GM23338 (cell line): ENCODE measurements around the gene KNL1. TPM values are rescaled to one million over a fixed set of nuclear protein-coding genes. Genes with fewer than 3 reads are reported as not detected.

ENCODE experiments used
- ATAC-seq: fragments of 200-7000 bp; cut with Tn5 transposase; 3 replicates; pipeline ENCODE4 v1.9.1; 2020
- DNase-seq: peaks from one replicate; pipeline ENCODE4 v3.0.0-alpha.2; 2015; ENCODE audit warnings: low spot score
- H2AFZ ChIP-seq: fragments of 200-600 bp; sonication (generic); 2 replicates; pipeline ENCODE4 v1.8.0; 2016; ENCODE audit warnings: antibody characterized with exemption, mild to moderate bottlenecking, moderate library complexity
- H3F3A ChIP-seq: fragments of 200-600 bp; sonication (generic); replicated peaks from 2 replicates; pipeline ENCODE4 v1.8.0; 2017; ENCODE audit warnings: antibody characterized with exemption, mixed run types, low read depth
- H3K27ac ChIP-seq: fragments of 200-600 bp; sonication (generic); 2 replicates; pipeline ENCODE4 v1.6.1; 2016; ENCODE audit warnings: low read depth
- H3K27me3 ChIP-seq: fragments of 200-600 bp; sonication (generic); 2 replicates; pipeline ENCODE4 v1.8.0; 2016; ENCODE audit warnings: mild to moderate bottlenecking, mixed run types, moderate library complexity; ENCODE audit not compliant: insufficient read depth
- H3K36me3 ChIP-seq: fragments of 200-600 bp; sonication (generic); 2 replicates; pipeline ENCODE4 v1.8.0; 2016; ENCODE audit warnings: mild to moderate bottlenecking; ENCODE audit not compliant: insufficient read depth
- H3K4me1 ChIP-seq: fragments of 200-600 bp; sonication (generic); 2 replicates; pipeline ENCODE4 v1.8.0; 2016; ENCODE audit warnings: mild to moderate bottlenecking, moderate library complexity; ENCODE audit not compliant: insufficient read depth
- H3K4me2 ChIP-seq: fragments of 200-600 bp; sonication (generic); 2 replicates; pipeline ENCODE4 v1.7.1; 2017; ENCODE audit warnings: mixed run types
- H3K4me3 ChIP-seq: fragments of 200-600 bp; sonication (generic); 2 replicates; pipeline ENCODE4 v1.6.1; 2016; ENCODE audit warnings: mixed run types
- H3K79me2 ChIP-seq: fragments of 200-600 bp; sonication (generic); replicated peaks from 2 replicates; pipeline ENCODE4 v1.8.0; 2017; ENCODE audit warnings: mild to moderate bottlenecking; ENCODE audit not compliant: insufficient read depth
- H3K9me2 ChIP-seq: fragments of 200-600 bp; sonication (generic); 2 replicates; pipeline ENCODE4 v1.8.0; 2017; ENCODE audit not compliant: insufficient read depth
- H4K20me1 ChIP-seq: fragments of 200-600 bp; sonication (generic); replicated peaks from 2 replicates; pipeline ENCODE4 v1.8.0; 2017; ENCODE audit warnings: mild to moderate bottlenecking; ENCODE audit not compliant: insufficient read depth
- H3K27ac Mint-ChIP-seq: 2 replicates; pipeline ENCODE4 v1.8.0; 2020; ENCODE audit warnings: inconsistent platforms, mild to moderate bottlenecking, moderate library complexity, mixed read lengths
- H3K27me3 Mint-ChIP-seq: 3 replicates; pipeline ENCODE4 v1.8.0; 2022; ENCODE audit warnings: low read depth, mild to moderate bottlenecking, moderate library complexity, mixed read lengths, inconsistent platforms; ENCODE audit not compliant: insufficient read depth, poor library complexity
- H3K36me3 Mint-ChIP-seq: 3 replicates; pipeline ENCODE4 v1.8.0; 2021; ENCODE audit warnings: low read depth, mild to moderate bottlenecking, inconsistent platforms, moderate library complexity, mixed read lengths
- H3K4me1 Mint-ChIP-seq: 3 replicates; pipeline ENCODE4 v1.8.0; 2020; ENCODE audit warnings: mild to moderate bottlenecking, inconsistent platforms, mixed read lengths
- H3K4me3 Mint-ChIP-seq: 3 replicates; pipeline ENCODE4 v1.8.0; 2021; ENCODE audit warnings: moderate library complexity, mild to moderate bottlenecking, inconsistent platforms, mixed read lengths
- H3K9me3 Mint-ChIP-seq: 3 replicates; pipeline ENCODE4 v1.8.0; 2020; ENCODE audit warnings: moderate library complexity, mild to moderate bottlenecking, inconsistent platforms, mixed read lengths
- CREB1 ChIP-seq: fragments of 250-450 bp; sonication (Bioruptor Pico); IDR thresholded peaks from 2 replicates; pipeline ENCODE4 v1.5.0; 2020; ENCODE audit warnings: low read depth, mild to moderate bottlenecking, moderate library complexity
- ETS1 ChIP-seq: IDR thresholded peaks from 2 replicates; pipeline ENCODE4 v1.6.1; 2016; ENCODE audit warnings: antibody characterized with exemption
- EZH2 ChIP-seq: fragments of 200-600 bp; sonication (generic); IDR thresholded peaks from one replicate; pipeline ENCODE4 v1.8.0; 2017; ENCODE audit warnings: antibody characterized with exemption, mild to moderate bottlenecking, low read depth; ENCODE audit not compliant: unreplicated experiment
- NANOG ChIP-seq: IDR thresholded peaks from 2 replicates; pipeline ENCODE4 v1.6.1; 2016; ENCODE audit warnings: antibody characterized with exemption, borderline replicate concordance
- REST ChIP-seq: IDR thresholded peaks from one replicate; pipeline ENCODE4 v1.6.1; 2018; ENCODE audit warnings: antibody characterized with exemption; ENCODE audit not compliant: unreplicated experiment
- ZNF331 ChIP-seq: fragments of 250-450 bp; sonication (Bioruptor Pico); IDR thresholded peaks from 2 replicates; pipeline ENCODE4 v1.5.0; 2020; ENCODE audit warnings: low read depth, mild to moderate bottlenecking, moderate library complexity
- polyA plus RNA-seq: library from polyadenylated mRNA; unstranded; fragments of >200 nt; fragmentation: Nextera tagmentation; extraction: Ambion mirVana; gene quantifications from 2 replicates; pipeline ENCODE4 v1.2.1, GENCODE V29; 2016
- total RNA-seq: library from RNA; depleted of rRNA; stranded (reverse); fragments of >200 nt; shearing (Covaris generic); gene quantifications from 2 replicates; pipeline ENCODE4 v1.2.3, GENCODE V29; 2014
- TF ChIP-seq, protein P1 (sequence below), 2 experiments: fragments of 200-600 bp in 1 of 2; sonication (generic) in 1 of 2; conservative IDR thresholded peaks; 2 replicates each; pipeline versions ENCODE4 v1.5.1 to v1.6.1; 2016 to 2017; ENCODE audit warnings: antibody characterized with exemption in 2 of 2, low read depth in 2 of 2, mild to moderate bottlenecking in 2 of 2, moderate library complexity in 1 of 2

The KNL1 gene
- total and polyA plus RNA-seq, 2 experiments from 2014 or later = 16.7 to 43.2 TPM

DNA sequence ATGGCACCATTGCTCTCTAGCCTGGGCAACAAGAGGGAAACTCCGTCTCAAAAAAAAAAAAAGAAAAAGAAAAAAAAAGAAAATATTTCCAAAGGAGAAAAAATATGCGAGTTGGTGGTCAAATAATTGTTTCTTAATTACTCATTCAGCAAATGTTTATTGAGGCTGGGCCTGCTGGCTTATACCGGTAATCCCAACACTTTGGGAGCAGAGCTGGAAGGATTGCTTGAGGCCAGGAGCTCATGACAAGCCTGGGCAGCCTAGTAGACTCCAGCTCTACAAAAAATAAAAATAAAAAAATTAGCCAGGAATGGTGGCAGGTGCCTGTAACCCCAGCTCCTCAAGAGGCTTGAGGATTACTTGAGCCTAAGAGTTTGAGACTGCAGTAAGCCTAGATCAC, 4.1 kb downstream of the KNL1 start (continued):
- no peak for TF ChIP-seq REST

DNA sequence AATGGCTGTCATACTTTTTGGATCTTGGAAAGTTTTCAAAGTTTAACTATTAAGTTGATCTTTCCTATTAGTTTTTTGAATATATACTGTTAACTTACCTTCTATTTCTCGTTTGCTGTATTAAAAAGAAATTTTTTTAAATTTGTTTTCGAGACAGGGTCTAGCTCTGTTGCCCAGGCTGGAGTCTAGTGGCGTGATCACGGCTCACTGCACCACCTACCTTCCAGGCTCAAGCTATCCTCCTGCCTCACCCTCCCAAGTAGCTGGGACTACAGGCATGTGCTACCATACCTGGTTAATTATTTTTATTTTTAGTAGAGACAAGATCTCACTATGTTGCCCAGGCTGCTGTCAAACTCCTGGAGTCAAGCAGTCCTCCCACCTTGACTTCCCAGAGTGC, 4.6 kb downstream of the KNL1 start:
- ATAC-seq (no peak), DNase-seq (no peak)
- Histone ChIP-seq H3K4me2 (no peak overlapping the region), H2AFZ (no peak overlapping the region), H3K79me2 (peaks cover 65% of the 10 kb centered on the region), H4K20me1 (no peaks in the 10 kb centered on the region; the same call in 1 of the 2 replicates), H3K27me3 (no peaks in the 10 kb centered on the region), H3K36me3 (no peaks in the 10 kb centered on the region), H3K4me3 (no peak overlapping the region), H3F3A (peaks cover 4% of the 10 kb centered on the region; the same call in 1 of the 2 replicates), H3K4me1 (peaks cover 6% of the 10 kb centered on the region; the same call in 1 of the 2 replicates), H3K27ac (no peak overlapping the region), H3K9me2 (no peaks in the 10 kb centered on the region)
- Mint-ChIP-seq H3K9me3 (peaks cover 6% of the 10 kb centered on the region), H3K4me1 (peaks cover 6% of the 10 kb centered on the region), H3K36me3 (peaks cover 5% of the 10 kb centered on the region; the same call in 1 of the 3 replicates), H3K27ac (no peak overlapping the region), H3K4me3 (no peak overlapping the region), H3K27me3 (peaks cover 5% of the 10 kb centered on the region)
- TF ChIP-seq ZNF331 (CRISPR knock-in tag) (no peak), NANOG (no peak), ETS1 (no peak), REST (no peak), EZH2 (no peak), CREB1 (CRISPR knock-in tag) (no peak)
- TF ChIP-seq, protein P1, sequence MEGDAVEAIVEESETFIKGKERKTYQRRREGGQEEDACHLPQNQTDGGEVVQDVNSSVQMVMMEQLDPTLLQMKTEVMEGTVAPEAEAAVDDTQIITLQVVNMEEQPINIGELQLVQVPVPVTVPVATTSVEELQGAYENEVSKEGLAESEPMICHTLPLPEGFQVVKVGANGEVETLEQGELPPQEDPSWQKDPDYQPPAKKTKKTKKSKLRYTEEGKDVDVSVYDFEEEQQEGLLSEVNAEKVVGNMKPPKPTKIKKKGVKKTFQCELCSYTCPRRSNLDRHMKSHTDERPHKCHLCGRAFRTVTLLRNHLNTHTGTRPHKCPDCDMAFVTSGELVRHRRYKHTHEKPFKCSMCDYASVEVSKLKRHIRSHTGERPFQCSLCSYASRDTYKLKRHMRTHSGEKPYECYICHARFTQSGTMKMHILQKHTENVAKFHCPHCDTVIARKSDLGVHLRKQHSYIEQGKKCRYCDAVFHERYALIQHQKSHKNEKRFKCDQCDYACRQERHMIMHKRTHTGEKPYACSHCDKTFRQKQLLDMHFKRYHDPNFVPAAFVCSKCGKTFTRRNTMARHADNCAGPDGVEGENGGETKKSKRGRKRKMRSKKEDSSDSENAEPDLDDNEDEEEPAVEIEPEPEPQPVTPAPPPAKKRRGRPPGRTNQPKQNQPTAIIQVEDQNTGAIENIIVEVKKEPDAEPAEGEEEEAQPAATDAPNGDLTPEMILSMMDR (conservative IDR thresholded peaks at IDR 0.05; ENCODE audit: low read depth in 2 of 2) = no peak
